GM12892 (cell line): ENCODE measurements around the gene SP3. TPM values are rescaled to one million over a fixed set of nuclear protein-coding genes. Genes with fewer than 3 reads are reported as not detected.

Experiments used
- DNase-seq: peaks from one replicate; pipeline ENCODE4 v3.0.0; 2011; ENCODE audit not compliant: insufficient read length
- FAIRE-seq: peaks from 2 replicates; lab custom pipeline; 2011; peaks lifted over from hg19 to GRCh38; lab: Jason Lieb, UNC
- POLR2A ChIP-seq: IDR thresholded peaks from 2 replicates; pipeline ENCODE4 v1.6.1; 2011; ENCODE audit warnings: low read depth, low read length, control low read depth
- POLR2AphosphoS5 ChIP-seq: IDR thresholded peaks from 2 replicates; pipeline ENCODE4 v1.6.1; 2011; ENCODE audit warnings: low read depth, low read length, control low read depth
- TAF1 ChIP-seq: IDR thresholded peaks from 2 replicates; pipeline ENCODE4 v1.6.1; 2011; ENCODE audit warnings: low read depth, mild to moderate bottlenecking, control low read depth, low read length, borderline replicate concordance
- polyA plus RNA-seq: library from polyadenylated mRNA; unstranded; fragments of >200 nt; gene quantifications from one replicate; pipeline ENCODE4 v1.2.1, GENCODE V29; 2012; ENCODE audit warnings: missing spikeins, inconsistent platforms; ENCODE audit not compliant: missing spikeins

SP3 gene
- 36.5 TPM for polyA plus RNA-seq

- FAIRE-seq = peak; percentile 98
- DNase-seq = peak; percentile 94
- peak; percentile 15; the same call in 1 of the 2 replicates for TF ChIP-seq POLR2A
- peak; percentile 78 for TF ChIP-seq TAF1
- no peak for TF ChIP-seq POLR2AphosphoS5
Observed at GRCh38 chr2:173965372-173966025, at the start of gene SP3. TSS of gene SP3 (minus strand) at chr2:173965373. CDS start at chr2:173965171, 202 bp downstream.

- DNase-seq (no peak), FAIRE-seq (peak; percentile 30)
- TF ChIP-seq TAF1 (no peak), POLR2A (no peak), POLR2AphosphoS5 (no peak)
Observed at GRCh38 chr2:174014699-174015070, 49.5 kb upstream of the SP3 start.

- FAIRE-seq = no peak
- no peak for DNase-seq
Observed at GRCh38 chr2:174014011-174014698, 49.0 kb upstream of the SP3 start.

GRCh38 chr2:174013315-174013751, 48.2 kb upstream of the SP3 start:
- no peak for DNase-seq
- TF ChIP-seq POLR2AphosphoS5 = no peak

More at GRCh38 chr2:174014011-174014698, 49.0 kb upstream of the SP3 start:
- TF ChIP-seq TAF1 = no peak
- TF ChIP-seq POLR2A = no peak

GRCh38 chr2:174012347-174013314, 47.5 kb upstream of the SP3 start:
- TF ChIP-seq TAF1 = no peak
- TF ChIP-seq POLR2A = no peak
- no peak for TF ChIP-seq POLR2AphosphoS5
- peak; percentile 56 for DNase-seq

More at GRCh38 chr2:174013315-174013751, 48.2 kb upstream of the SP3 start:
- FAIRE-seq = no peak

GRCh38 chr2:174011796-174012195, 46.6 kb upstream of the SP3 start:
- TF ChIP-seq POLR2A (no peak), POLR2AphosphoS5 (no peak), TAF1 (no peak)
- FAIRE-seq = no peak
- DNase-seq = no peak

More at GRCh38 chr2:174012347-174013314, 47.5 kb upstream of the SP3 start:
- FAIRE-seq = no peak

GRCh38 chr2:174011173-174011572, 46.0 kb upstream of the SP3 start:
- FAIRE-seq (no peak), DNase-seq (no peak)
- TF ChIP-seq TAF1 = no peak
- TF ChIP-seq POLR2AphosphoS5 = no peak
- no peak for TF ChIP-seq POLR2A

GRCh38 chr2:174009488-174010223, 44.5 kb upstream of the SP3 start:
- TF ChIP-seq TAF1 (no peak), POLR2AphosphoS5 (no peak), POLR2A (no peak)
- FAIRE-seq (no peak), DNase-seq (no peak)

- FAIRE-seq (no peak), DNase-seq (no peak)
- TF ChIP-seq POLR2AphosphoS5 (no peak), POLR2A (no peak), TAF1 (no peak)
Observed at GRCh38 chr2:174008720-174009119, 43.5 kb upstream of the SP3 start.

GRCh38 chr2:174007010-174007409, 41.8 kb upstream of the SP3 start:
- DNase-seq (no peak), FAIRE-seq (no peak)
- TF ChIP-seq TAF1 (no peak), POLR2A (no peak), POLR2AphosphoS5 (no peak)
